Heart left ventricle (tissue), 13 donors: ENCODE results near the gene COL6A2.

ENCODE experiments used
- CTCF ChIP-seq, 12 donors: fragments of 200-600 bp; sonication (generic) in 4 of 12; IDR thresholded peaks; one replicate each; pipeline versions ENCODE4 v1.5.0 to v1.8.0; 2018 to 2022; ENCODE audit warnings: antibody characterized with exemption in 12 of 12, mild to moderate bottlenecking in 5 of 12
- POLR2A ChIP-seq, 2 donors: fragments of 450-650 bp; IDR thresholded peaks; one replicate each; pipeline ENCODE4 v1.6.1; 2017; ENCODE audit warnings: antibody characterized with exemption in 2 of 2, mild to moderate bottlenecking in 2 of 2, moderate library complexity in 2 of 2
- donor health status: ischemic (EF 13 %, LVEDD 7.1; RV severe dilation, severe dysfunction).
- donor health status: DM: no; HTN: yes; CAD: no.
- donor health status: DM: no; HTN: no; CAD: no.
- donor health status: ischemic (EF 25% LVEDD 6.9; RV normal size, moderate dysfunction).
- donor health status: ischemic (EF 25% LVEDD 5.7; RV mildly dilated, moderate dysfunction).
- donor health status: ischemic (EF 35%, LVEDD 5.7; RV mildly dilated, moderate dysfunction).
- donor health status: nonischemic (EF 11% LVEDD 7.7; RV severe dilation, severe dysfunction).
- donor health status: DM: yes; HTN: yes; CAD: no.
- donor health status: PGD.
- donor health status: ischemic (EF 29% LVEDD 5.4; RV normal size, mild dysfunction).
- donor health status: nonischemic (EF 23%, LVEDD 6.1; RV moderate dilation, normal function).

GRCh38 chr21:46168238-46168637 lies 70.3 kb downstream of the COL6A2 start:
- TF ChIP-seq CTCF (IDR thresholded peaks at IDR 0.05) = no peak
- TF ChIP-seq POLR2A (IDR thresholded peaks at IDR 0.05) = no peak
